SU-DHL-6 (cell line): Measurements from ENCODE around the gene RPS6KA1.
A peak's percentile ranks its signal among the peaks of the same experiment; 100 is the strongest.

ENCODE experiments used
- H2AFZ ChIP-seq: fragments of 200-600 bp; sonication (generic); 2 replicates; pipeline ENCODE4 v1.6.1; 2014; ENCODE audit warnings: low read depth, mild to moderate bottlenecking, moderate library complexity, mixed read lengths, antibody characterized with exemption, low read length; ENCODE audit not compliant: severe bottlenecking
- H3F3A ChIP-seq: fragments of 200-600 bp; shearing (Covaris generic); 2 replicates; pipeline ENCODE4 v1.6.0; 2016; ENCODE audit warnings: antibody characterized with exemption, mild to moderate bottlenecking; ENCODE audit not compliant: insufficient read depth
- H3K27ac ChIP-seq: fragments of 200-600 bp; sonication (generic); 2 replicates; pipeline ENCODE4 v1.5.1; 2016; ENCODE audit warnings: low read depth, mild to moderate bottlenecking, low read length, moderate library complexity, mixed read lengths
- H3K27me3 ChIP-seq: fragments of 200-600 bp; sonication (generic), shearing (Covaris generic); 2 replicates; pipeline ENCODE4 v1.6.0; 2014; ENCODE audit warnings: mild to moderate bottlenecking, low read length
- H3K36me3 ChIP-seq: fragments of 200-600 bp; sonication (generic); 2 replicates; pipeline ENCODE4 v1.6.1; 2014; ENCODE audit warnings: mild to moderate bottlenecking, low read length, mixed read lengths
- H3K4me2 ChIP-seq: fragments of 300-600, 200-600 bp; shearing (Covaris generic), sonication (generic); 2 replicates; pipeline ENCODE4 v1.6.0; 2014; ENCODE audit warnings: low read length, low read depth, mild to moderate bottlenecking; ENCODE audit not compliant: poor library complexity, severe bottlenecking
- H3K4me3 ChIP-seq: fragments of 200-600 bp; sonication (generic); 2 replicates; pipeline ENCODE4 v1.5.1; 2014; ENCODE audit warnings: antibody characterized with exemption, low read length, mild to moderate bottlenecking, mixed read lengths; ENCODE audit not compliant: insufficient read depth, poor library complexity, severe bottlenecking
- H3K79me2 ChIP-seq: fragments of 200-600 bp; sonication (generic); 2 replicates; pipeline ENCODE4 v1.6.1; 2014; ENCODE audit warnings: mild to moderate bottlenecking, low read length, moderate library complexity; ENCODE audit not compliant: insufficient read depth
- H3K9ac ChIP-seq: fragments of 200-600 bp; sonication (generic); 2 replicates; pipeline ENCODE4 v1.7.0; 2014; ENCODE audit warnings: mild to moderate bottlenecking, low read length
- H3K9me2 ChIP-seq: fragments of 200-600 bp; sonication (generic); replicated peaks from 2 replicates; pipeline ENCODE4 v1.6.1; 2014; ENCODE audit warnings: low read length; ENCODE audit not compliant: insufficient read depth
- H3K9me3 ChIP-seq: fragments of 200-600 bp; sonication (generic); 2 replicates; pipeline ENCODE4 v1.6.1; 2014; ENCODE audit warnings: low read length, mixed read lengths; ENCODE audit not compliant: insufficient read depth
- H4K20me1 ChIP-seq: fragments of 200-600 bp; sonication (generic); 2 replicates; pipeline ENCODE4 v1.6.1; 2014; ENCODE audit warnings: low read depth, mild to moderate bottlenecking, antibody characterized with exemption, low read length, moderate library complexity, mixed read lengths
- CTCF ChIP-seq: fragments of 200-600 bp; sonication (generic); IDR thresholded peaks from one replicate; pipeline ENCODE4 v1.5.1; 2017; ENCODE audit warnings: antibody characterized with exemption, mild to moderate bottlenecking, low read length, moderate library complexity; ENCODE audit not compliant: insufficient read depth, poor library complexity, severe bottlenecking
- EZH2phosphoT487 ChIP-seq: fragments of 200-600 bp; sonication (generic), shearing (Covaris generic); conservative IDR thresholded peaks from 2 replicates; pipeline ENCODE4 v1.6.1; 2018; ENCODE audit warnings: mild to moderate bottlenecking, antibody characterized with exemption, low read length, moderate library complexity, mixed read lengths

RPS6KA1 gene

GRCh38 chr1:26526287-26526686 is 3.3 kb upstream of the RPS6KA1 start:
- no peak overlapping the region for H3K27ac ChIP-seq
- no peaks in the 10 kb centered on the region for H3K9me3 ChIP-seq
- no peak overlapping the region for H3K9ac ChIP-seq
- no peak overlapping the region for H3K4me3 ChIP-seq
- H3K79me2 ChIP-seq, result no peaks in the 10 kb centered on the region; the same call in 1 of the 2 replicates
- no peaks in the 10 kb centered on the region for H3K27me3 ChIP-seq
- no peaks in the 10 kb centered on the region for H4K20me1 ChIP-seq
- no peak for TF ChIP-seq CTCF
- no peak for TF ChIP-seq EZH2phosphoT487
- H2AFZ ChIP-seq, result no peak overlapping the region
- no peak overlapping the region for H3K4me2 ChIP-seq
- H3F3A ChIP-seq, result no peaks in the 10 kb centered on the region
- no peaks in the 10 kb centered on the region for H3K36me3 ChIP-seq
- H3K9me2 ChIP-seq, result no peaks in the 10 kb centered on the region

GRCh38 chr1:26529405-26529654 is 231 bp upstream of the RPS6KA1 start:
- peak overlapping the region; percentile 64 for H3K4me3 ChIP-seq
- no peaks in the 10 kb centered on the region for H3K36me3 ChIP-seq
- no peaks in the 10 kb centered on the region for H3F3A ChIP-seq
- no peaks in the 10 kb centered on the region for H3K27me3 ChIP-seq
- peak overlapping the region; percentile 97 for H2AFZ ChIP-seq
- no peaks in the 10 kb centered on the region for H3K9me2 ChIP-seq
- H3K79me2 ChIP-seq, result no peaks in the 10 kb centered on the region; the same call in 1 of the 2 replicates
- no peaks in the 10 kb centered on the region for H4K20me1 ChIP-seq
- no peaks in the 10 kb centered on the region for H3K9me3 ChIP-seq
- peak overlapping the region; percentile 85 for H3K4me2 ChIP-seq
- H3K9ac ChIP-seq, result peak overlapping the region; percentile 78
- TF ChIP-seq EZH2phosphoT487, result no peak
- no peak for TF ChIP-seq CTCF
- H3K27ac ChIP-seq, result no peak overlapping the region

- Histone ChIP-seq H3K27ac (no peak overlapping the region), H3K9me3 (no peaks in the 10 kb centered on the region), H3K79me2 (no peaks in the 10 kb centered on the region; the same call in 1 of the 2 replicates), H3F3A (no peaks in the 10 kb centered on the region), H3K9ac (peak overlapping the region; percentile 78), H4K20me1 (no peaks in the 10 kb centered on the region), H3K36me3 (no peaks in the 10 kb centered on the region), H3K4me2 (peak overlapping the region; percentile 76), H3K27me3 (no peaks in the 10 kb centered on the region), H2AFZ (no peak overlapping the region), H3K4me3 (peak overlapping the region; percentile 84), H3K9me2 (no peaks in the 10 kb centered on the region)
- no peak for TF ChIP-seq CTCF
- TF ChIP-seq EZH2phosphoT487, result no peak
Observed at GRCh38 chr1:26530410-26530894, 891 bp downstream of the RPS6KA1 start.
